ENCODE measurements around the gene F11. TPM values are rescaled to one million over a fixed set of nuclear protein-coding genes. Genes with fewer than 3 reads are reported as not detected.

Gene F11
- total and polyA plus RNA-seq, 10 donors, result 0.20 to 2.2 TPM; not detected in 8

DNA sequence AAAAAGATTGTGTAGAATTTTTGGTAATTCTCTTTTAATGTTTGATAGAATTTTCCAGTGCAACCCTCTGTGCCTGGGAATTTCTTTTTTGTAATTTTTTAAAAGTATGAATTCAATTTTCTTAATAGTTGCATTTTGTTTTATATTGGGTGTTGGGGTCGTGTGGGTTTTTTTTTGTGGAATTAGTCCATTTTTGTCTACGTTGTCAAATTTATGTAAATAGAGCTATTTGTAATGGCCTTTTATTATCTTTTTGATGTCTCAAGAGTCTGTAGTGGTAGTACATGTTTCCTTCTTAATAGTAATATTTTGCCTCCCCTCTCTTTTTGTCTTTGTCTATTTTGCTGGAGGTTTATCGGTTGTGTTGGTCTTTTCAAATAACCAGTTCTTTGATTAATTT is 64.4 kb downstream of the F11 start:
- peaks cover 3 to 58% (median 40%) of the 10 kb centered on the region in 8 donors for H3K9me3 ChIP-seq
- TF ChIP-seq, protein P1, sequence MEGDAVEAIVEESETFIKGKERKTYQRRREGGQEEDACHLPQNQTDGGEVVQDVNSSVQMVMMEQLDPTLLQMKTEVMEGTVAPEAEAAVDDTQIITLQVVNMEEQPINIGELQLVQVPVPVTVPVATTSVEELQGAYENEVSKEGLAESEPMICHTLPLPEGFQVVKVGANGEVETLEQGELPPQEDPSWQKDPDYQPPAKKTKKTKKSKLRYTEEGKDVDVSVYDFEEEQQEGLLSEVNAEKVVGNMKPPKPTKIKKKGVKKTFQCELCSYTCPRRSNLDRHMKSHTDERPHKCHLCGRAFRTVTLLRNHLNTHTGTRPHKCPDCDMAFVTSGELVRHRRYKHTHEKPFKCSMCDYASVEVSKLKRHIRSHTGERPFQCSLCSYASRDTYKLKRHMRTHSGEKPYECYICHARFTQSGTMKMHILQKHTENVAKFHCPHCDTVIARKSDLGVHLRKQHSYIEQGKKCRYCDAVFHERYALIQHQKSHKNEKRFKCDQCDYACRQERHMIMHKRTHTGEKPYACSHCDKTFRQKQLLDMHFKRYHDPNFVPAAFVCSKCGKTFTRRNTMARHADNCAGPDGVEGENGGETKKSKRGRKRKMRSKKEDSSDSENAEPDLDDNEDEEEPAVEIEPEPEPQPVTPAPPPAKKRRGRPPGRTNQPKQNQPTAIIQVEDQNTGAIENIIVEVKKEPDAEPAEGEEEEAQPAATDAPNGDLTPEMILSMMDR (IDR thresholded peaks at IDR 0.05 in 8 of 11, conservative IDR thresholded peaks at IDR 0.05 in 3 of 11), result no peak
- TF ChIP-seq POLR2AphosphoS5 (IDR thresholded peaks at IDR 0.05), result no peak
- no peak for TF ChIP-seq POLR2A (IDR thresholded peaks at IDR 0.05)
- H3K27me3 ChIP-seq (replicated peaks in 1 of 7), result no peaks in the 10 kb centered on the region
- H3K4me1 ChIP-seq, result no peaks in the 10 kb centered on the region
- 88 to 91% (median 89%) methylated on average over 3 of the region's 3 CpGs for WGBS, 5 donors
- H3K36me3 ChIP-seq, result no peaks in the 10 kb centered on the region
- intact Hi-C loops (cut with DNase I; ENCODE audit: low total_unique reads), result no loop called here
- DNase-seq, result no peak
- H3K27ac ChIP-seq, result no peak overlapping the region
- H3K4me3 ChIP-seq, result no peak overlapping the region

DNA sequence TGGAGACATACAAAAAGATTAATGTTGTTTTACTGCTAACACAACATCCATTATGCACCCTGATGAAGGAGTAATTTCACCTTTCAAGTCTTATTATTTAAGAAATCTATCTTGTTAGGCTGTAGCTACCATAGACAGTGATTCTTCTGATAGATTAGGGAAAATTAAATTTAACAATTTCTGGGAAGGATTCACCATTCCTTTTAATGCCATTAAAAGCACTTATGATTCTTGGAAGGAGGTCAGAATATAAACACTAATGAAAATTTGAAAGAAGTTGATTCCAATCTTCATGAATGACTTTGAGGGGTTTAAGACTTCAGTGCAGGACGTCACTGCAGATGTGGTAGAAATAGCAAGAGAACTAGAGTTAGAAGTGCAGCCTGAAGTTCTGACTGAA is 69.8 kb downstream of the F11 start:
- no peak overlapping the region for H3K27ac ChIP-seq
- TF ChIP-seq POLR2A (IDR thresholded peaks at IDR 0.05) (no peak), POLR2AphosphoS5 (IDR thresholded peaks at IDR 0.05) (no peak)
- TF ChIP-seq, protein P1 (IDR thresholded peaks at IDR 0.05 in 8 of 11, conservative IDR thresholded peaks at IDR 0.05 in 3 of 11), result no peak
- no peak overlapping the region for H3K4me3 ChIP-seq
- DNase-seq, result no peak
- WGBS, 5 donors, result 31 to 62% (median 42%) methylated on average over 1 of the region's 1 CpG
- H3K9me3 ChIP-seq, result peaks cover 3 to 44% (median 35%) of the 10 kb centered on the region in 8 donors
- H3K36me3 ChIP-seq, result no peaks in the 10 kb centered on the region
- intact Hi-C loops (cut with DNase I; ENCODE audit: low total_unique reads), result no loop called here
- no peaks in the 10 kb centered on the region for H3K4me1 ChIP-seq
- no peaks in the 10 kb centered on the region for H3K27me3 ChIP-seq (replicated peaks in 1 of 7)

Other genes starting within 250 kb of the F11 start
- gene TLR3, start 197.0 kb upstream of the F11 start, total RNA-seq, result 10 to 100 TPM in 2 of 7 donors, 1 to 10 TPM in 5; 5.7 to 14.8 (median 6.9) TPM
- gene TLR3, start 197.0 kb upstream of the F11 start, polyA plus RNA-seq, result under 1 TPM; 0.17 to 0.77 (median 0.44) TPM
- 1 to 10 TPM; 2.2 to 7.3 (median 3.5) TPM for gene FAM149A, start 161.5 kb upstream of the F11 start, total RNA-seq
- 1 to 10 TPM in 2 of 3 donors, under 1 TPM in 1; 0.61 to 1.7 (median 1.3) TPM for gene FAM149A, start 161.5 kb upstream of the F11 start, polyA plus RNA-seq
- 10 to 100 TPM; 26.3 to 59.9 (median 41.5) TPM for gene CYP4V2, start 74.6 kb upstream of the F11 start, total RNA-seq
- 10 to 100 TPM; 13.1 to 14.7 (median 13.3) TPM for gene CYP4V2, start 74.6 kb upstream of the F11 start, polyA plus RNA-seq
- gene KLKB1, start 38.7 kb upstream of the F11 start, total RNA-seq, result 1 to 10 TPM in 5 of 7 donors, under 1 TPM in 2; 0.67 to 5.8 (median 1.7) TPM
- gene KLKB1, start 38.7 kb upstream of the F11 start, polyA plus RNA-seq, result 1 to 10 TPM; 1.1 to 3.6 (median 1.3) TPM